Measurements from ENCODE around the gene POMC. TPM values are rescaled to one million over a fixed set of nuclear protein-coding genes. Genes with fewer than 3 reads are reported as not detected.
"Not testable (repeated sequence)": the region's sequence is repeated elsewhere in the genome, so short reads cannot be mapped to it uniquely, and the experiment has no call there.

POMC gene
- total and polyA plus RNA-seq, 4 donors = 3.2 to 4.2 (median 3.8) TPM

- Histone ChIP-seq H3K4me1 (ENCODE audit: control insufficient read depth in 5 of 5, insufficient read depth in 5 of 5, low read length in 5 of 5) (peaks cover 0 to 8% (median 0%) of the 10 kb centered on the region in 5 donors), H3K36me3 (ENCODE audit: control insufficient read depth in 4 of 4, insufficient read depth in 4 of 4, low read length in 4 of 4) (no peaks in the 10 kb centered on the region), H3K27ac (ENCODE audit: low read depth in 1 of 2, low read length in 1 of 2) (peak overlapping the region in 1 of 2 donors; percentile 32), H3K27me3 (ENCODE audit: control insufficient read depth in 3 of 3, insufficient read depth in 3 of 3, low read length in 2 of 3) (no peaks in the 10 kb centered on the region), H3K9ac (ENCODE audit: insufficient read depth in 1 of 2, low read length in 2 of 2) (no peak overlapping the region), H3K4me3 (no peak overlapping the region), H3K9me3 (ENCODE audit: control insufficient read depth in 4 of 4, insufficient read depth in 3 of 4, low read length in 3 of 4) (no peaks in the 10 kb centered on the region)
- ATAC-seq (ENCODE audit: insufficient read depth, low FRiP score) (no peak), DNase-seq (peak; percentile 19 to 32 (median 25))
- no peak for TF ChIP-seq CTCF (IDR thresholded peaks at IDR 0.05; ENCODE audit: control extremely low read depth, extremely low read depth)
- WGBS, 2 donors = 70 to 73% methylated on average over 5 of the region's 5 CpGs
Observed at GRCh38 chr2:25215232-25215631, 46.9 kb upstream of the POMC start.

- Histone ChIP-seq H3K36me3 (ENCODE audit: control insufficient read depth in 4 of 4, insufficient read depth in 4 of 4, low read length in 4 of 4) (no peaks in the 10 kb centered on the region), H3K4me1 (ENCODE audit: control insufficient read depth in 5 of 5, insufficient read depth in 5 of 5, low read length in 5 of 5) (peaks cover 0 to 8% (median 0%) of the 10 kb centered on the region in 5 donors), H3K9me3 (ENCODE audit: control insufficient read depth in 4 of 4, insufficient read depth in 3 of 4, low read length in 3 of 4) (no peaks in the 10 kb centered on the region), H3K4me3 (no peak overlapping the region), H3K27ac (ENCODE audit: low read depth in 1 of 2, low read length in 1 of 2) (no peak overlapping the region), H3K27me3 (ENCODE audit: control insufficient read depth in 3 of 3, insufficient read depth in 3 of 3, low read length in 2 of 3) (no peaks in the 10 kb centered on the region), H3K9ac (ENCODE audit: insufficient read depth in 1 of 2, low read length in 2 of 2) (no peak overlapping the region)
- peak in 1 of 3 donors; percentile 37 for DNase-seq
- no peak for TF ChIP-seq CTCF (IDR thresholded peaks at IDR 0.05; ENCODE audit: control extremely low read depth, extremely low read depth)
- 67 to 80% methylated on average over 8 of the region's 8 CpGs for WGBS, 2 donors
- ATAC-seq (ENCODE audit: insufficient read depth, low FRiP score) = no peak
Observed at GRCh38 chr2:25213229-25213628, 44.8 kb upstream of the POMC start.

GRCh38 chr2:25210923-25211322 lies 42.5 kb upstream of the POMC start:
- not testable (repeated sequence) for H3K27ac ChIP-seq (ENCODE audit: low read depth in 1 of 2, low read length in 1 of 2); H3K4me3 ChIP-seq; H3K36me3 ChIP-seq (ENCODE audit: control insufficient read depth in 4 of 4, insufficient read depth in 4 of 4, low read length in 4 of 4); H3K27me3 ChIP-seq (ENCODE audit: control insufficient read depth in 3 of 3, insufficient read depth in 3 of 3, low read length in 2 of 3); ATAC-seq (ENCODE audit: insufficient read depth, low FRiP score); H3K9me3 ChIP-seq (ENCODE audit: control insufficient read depth in 4 of 4, insufficient read depth in 3 of 4, low read length in 3 of 4); DNase-seq; H3K9ac ChIP-seq (ENCODE audit: insufficient read depth in 1 of 2, low read length in 2 of 2); H3K4me1 ChIP-seq (ENCODE audit: control insufficient read depth in 5 of 5, insufficient read depth in 5 of 5, low read length in 5 of 5)
- WGBS, 2 donors = 97% methylated on average over 6 of the region's 6 CpGs

GRCh38 chr2:25207078-25207545 lies 38.7 kb upstream of the POMC start:
- Histone ChIP-seq H3K9me3 (ENCODE audit: control insufficient read depth in 4 of 4, insufficient read depth in 3 of 4, low read length in 3 of 4) (no peaks in the 10 kb centered on the region), H3K36me3 (ENCODE audit: control insufficient read depth in 4 of 4, insufficient read depth in 4 of 4, low read length in 4 of 4) (no peaks in the 10 kb centered on the region), H3K9ac (ENCODE audit: insufficient read depth in 1 of 2, low read length in 2 of 2) (no peak overlapping the region), H3K27me3 (ENCODE audit: control insufficient read depth in 3 of 3, insufficient read depth in 3 of 3, low read length in 2 of 3) (no peaks in the 10 kb centered on the region), H3K4me3 (no peak overlapping the region), H3K4me1 (ENCODE audit: control insufficient read depth in 5 of 5, insufficient read depth in 5 of 5, low read length in 5 of 5) (no peaks in the 10 kb centered on the region), H3K27ac (ENCODE audit: low read depth in 1 of 2, low read length in 1 of 2) (no peak overlapping the region)
- 40 to 63% methylated on average over 5 of the region's 5 CpGs for WGBS, 2 donors
- no peak for TF ChIP-seq CTCF (IDR thresholded peaks at IDR 0.05; ENCODE audit: control extremely low read depth, extremely low read depth)
- no peak for DNase-seq
- ATAC-seq (ENCODE audit: insufficient read depth, low FRiP score) = no peak

Data from lung (tissue), 12 donors.